Activated CD8-positive, alpha-beta memory T cell treated with anti-CD3 and anti-CD28 coated beads, Interleukin-2, amount 50 U/mL, for 1 hour (primary cell): ENCODE results near the gene PCSK6.

Experiments
- DNase-seq: peaks from one replicate; pipeline ENCODE4 v3.0.0-alpha.2; 2020; ENCODE audit errors: extremely low read depth

Gene PCSK6

GRCh38 chr15:101399431-101399830, 90.1 kb downstream of the PCSK6 start:
- no peak for DNase-seq

- no peak for DNase-seq
Observed at GRCh38 chr15:101398247-101398646, 91.3 kb downstream of the PCSK6 start.

GRCh38 chr15:101397521-101398003, 91.9 kb downstream of the PCSK6 start:
- DNase-seq = no peak

GRCh38 chr15:101396484-101397261, 92.8 kb downstream of the PCSK6 start:
- no peak for DNase-seq

- DNase-seq = no peak
Observed at GRCh38 chr15:101394654-101395053, 94.9 kb downstream of the PCSK6 start.

GRCh38 chr15:101394056-101394630, 95.4 kb downstream of the PCSK6 start:
- DNase-seq = no peak

- no peak for DNase-seq
Observed at GRCh38 chr15:101393172-101393571, 96.3 kb downstream of the PCSK6 start.

- no peak for DNase-seq
Observed at GRCh38 chr15:101391981-101392640, 97.4 kb downstream of the PCSK6 start.

GRCh38 chr15:101391431-101391830, 98.1 kb downstream of the PCSK6 start:
- no peak for DNase-seq

GRCh38 chr15:101390462-101390861, 99.0 kb downstream of the PCSK6 start:
- no peak for DNase-seq

- DNase-seq = no peak
Observed at GRCh38 chr15:101390060-101390459, 99.4 kb downstream of the PCSK6 start.

GRCh38 chr15:101389362-101389761, 100.1 kb downstream of the PCSK6 start:
- DNase-seq = no peak

GRCh38 chr15:101388046-101388445, 101.5 kb downstream of the PCSK6 start:
- DNase-seq = no peak

GRCh38 chr15:101387574-101387973, 101.9 kb downstream of the PCSK6 start:
- DNase-seq = no peak

- DNase-seq = no peak
Observed at GRCh38 chr15:101386967-101387366, 102.5 kb downstream of the PCSK6 start.

- DNase-seq = no peak
Observed at GRCh38 chr15:101386006-101386405, 103.5 kb downstream of the PCSK6 start.

GRCh38 chr15:101384276-101384675, 105.2 kb downstream of the PCSK6 start:
- DNase-seq = no peak

GRCh38 chr15:101382544-101382943, 107.0 kb downstream of the PCSK6 start:
- no peak for DNase-seq

- DNase-seq = no peak
Observed at GRCh38 chr15:101381671-101382212, 107.8 kb downstream of the PCSK6 start.

GRCh38 chr15:101380146-101380545, 109.4 kb downstream of the PCSK6 start:
- DNase-seq = no peak

- no peak for DNase-seq
Observed at GRCh38 chr15:101379647-101380046, 109.9 kb downstream of the PCSK6 start.

- DNase-seq = no peak
Observed at GRCh38 chr15:101378879-101379278, 110.6 kb downstream of the PCSK6 start.
